Stomach (tissue), 4 donors: ENCODE data around the gene UFSP1.

ENCODE experiments used
- CTCF ChIP-seq, 7 experiments: fragments of 450-650 bp in 4 of 7; fragments of 200-600 bp in 3 of 7; sonication (generic) in 3 of 7; IDR thresholded peaks; one replicate each; pipeline ENCODE4 v1.5.1; 2016 to 2019; ENCODE audit warnings: antibody characterized with exemption in 7 of 7, control low read depth in 2 of 7, mild to moderate bottlenecking in 1 of 7
- POLR2A ChIP-seq, 4 donors: fragments of 450-650 bp; IDR thresholded peaks; one replicate each; pipeline ENCODE4 v1.6.1; 2016; ENCODE audit warnings: antibody characterized with exemption in 4 of 4, control low read depth in 2 of 4, mild to moderate bottlenecking in 1 of 4, moderate library complexity in 1 of 4
- POLR2AphosphoS5 ChIP-seq, 3 donors: sonication (generic); formaldehyde crosslinking; IDR thresholded peaks; one replicate each; pipeline ENCODE4 v1.6.1; 2016; ENCODE audit warnings: antibody characterized with exemption in 3 of 3

- TF ChIP-seq CTCF (IDR thresholded peaks at IDR 0.05) (no peak), POLR2AphosphoS5 (IDR thresholded peaks at IDR 0.05) (no peak), POLR2A (IDR thresholded peaks at IDR 0.05) (no peak)
Observed at GRCh38 chr7:100856871-100857282, 32.6 kb downstream of the UFSP1 start.
